Lung (tissue), 12 donors: ENCODE measurements around the gene CD14. TPM values are rescaled to one million over a fixed set of nuclear protein-coding genes. Genes with fewer than 3 reads are reported as not detected.

ENCODE experiments used
- ATAC-seq: fragments of 200-7000 bp; cut with Tn5 transposase; one replicate; pipeline ENCODE4 v1.9.1; 2020; ENCODE audit warnings: moderate number of reproducible peaks; ENCODE audit not compliant: insufficient read depth, low FRiP score
- DNase-seq, 3 donors: peaks; one replicate each; pipeline ENCODE4 v3.0.0-alpha.2; 2013 to 2017
- H3K27ac ChIP-seq, 2 donors: one replicate each; pipeline ENCODE4 v1.5.1; 2013; ENCODE audit warnings: mild to moderate bottlenecking in 2 of 2, moderate library complexity in 2 of 2, control low read depth in 1 of 2, inconsistent platforms in 1 of 2, low read depth in 1 of 2, low read length in 1 of 2
- H3K27me3 ChIP-seq, 3 donors: one replicate each; pipeline ENCODE4 v1.5.1; 2013; ENCODE audit warnings: low read length in 2 of 3; ENCODE audit not compliant: control insufficient read depth in 3 of 3, insufficient read depth in 3 of 3
- H3K36me3 ChIP-seq, 4 donors: one replicate each; pipeline ENCODE4 v1.5.1; 2013; ENCODE audit warnings: low read length in 4 of 4, mild to moderate bottlenecking in 1 of 4, moderate library complexity in 1 of 4; ENCODE audit not compliant: control insufficient read depth in 4 of 4, insufficient read depth in 4 of 4
- H3K4me1 ChIP-seq, 5 donors: one replicate each; pipeline ENCODE4 v1.5.1; 2013; ENCODE audit warnings: low read length in 5 of 5, mild to moderate bottlenecking in 2 of 5, moderate library complexity in 1 of 5; ENCODE audit not compliant: control insufficient read depth in 5 of 5, insufficient read depth in 5 of 5
- H3K4me3 ChIP-seq: one replicate; pipeline ENCODE4 v1.5.1; 2013; ENCODE audit warnings: mild to moderate bottlenecking, control low read depth, moderate library complexity
- H3K9ac ChIP-seq, 2 donors: one replicate each; pipeline ENCODE4 v1.5.1; 2013; ENCODE audit warnings: low read length in 2 of 2, control low read depth in 1 of 2; ENCODE audit not compliant: insufficient read depth in 1 of 2
- H3K9me3 ChIP-seq, 4 donors: one replicate each; pipeline ENCODE4 v1.5.1; 2013; ENCODE audit warnings: low read length in 3 of 4, mild to moderate bottlenecking in 1 of 4, moderate library complexity in 1 of 4; ENCODE audit not compliant: control insufficient read depth in 4 of 4, insufficient read depth in 3 of 4
- WGBS, 2 donors: extraction: QIAGEN DNeasy Blood & Tissue Kit; methylation state at CpG; one replicate each; pipeline ENCODE4 v1.1.7; 2013; 5-methylcytosine and 5-hydroxymethylcytosine counted together
- polyA plus RNA-seq, 2 donors: library from polyadenylated mRNA; stranded (reverse); fragments of 200-250 nt; gene quantifications; one replicate each; pipeline ENCODE4 v1.2.1, GENCODE V29; 2013
- total RNA-seq, 2 donors: library from RNA; depleted of rRNA in 1 of 2; stranded (reverse); fragments of >200 nt in 1 of 2; gene quantifications; one replicate each; pipeline ENCODE4 v1.2.1, GENCODE V29; 2014 to 2021
- TF ChIP-seq, protein P1 (sequence below): IDR thresholded peaks from 2 replicates; pipeline ENCODE4 v1.5.1; 2012; ENCODE audit warnings: mild to moderate bottlenecking; ENCODE audit errors: control extremely low read depth, extremely low read depth
- donor health status: control.
- donor health status: control.
- donor health status: Bipolar disorder and iron deficiency.
- donor health status: healthy.
- donor health status: DM: yes; HTN: yes; CAD: no.

The CD14 gene
- total and polyA plus RNA-seq, 4 donors = 57.9 to 357 (median 80.2) TPM

DNA sequence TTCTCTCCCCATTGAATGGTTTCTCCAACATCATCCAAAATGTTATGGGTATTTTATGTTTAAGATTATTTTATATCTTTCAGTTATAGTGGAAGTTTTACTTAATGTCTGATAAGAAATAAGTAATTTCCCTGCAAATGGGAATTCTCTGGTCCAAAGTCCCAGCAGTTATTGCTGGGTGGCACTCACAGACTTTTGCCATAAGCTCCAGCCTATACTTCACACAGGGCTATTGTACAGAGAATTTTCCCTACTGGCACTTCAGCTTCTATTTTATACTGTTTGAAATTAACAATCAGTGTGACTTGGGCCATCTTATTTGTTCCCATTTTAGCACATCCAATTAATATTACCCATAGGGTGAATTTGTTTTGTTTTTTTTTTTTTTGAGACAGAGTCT lies 32.9 kb downstream of the CD14 start:
- TF ChIP-seq, protein P1, sequence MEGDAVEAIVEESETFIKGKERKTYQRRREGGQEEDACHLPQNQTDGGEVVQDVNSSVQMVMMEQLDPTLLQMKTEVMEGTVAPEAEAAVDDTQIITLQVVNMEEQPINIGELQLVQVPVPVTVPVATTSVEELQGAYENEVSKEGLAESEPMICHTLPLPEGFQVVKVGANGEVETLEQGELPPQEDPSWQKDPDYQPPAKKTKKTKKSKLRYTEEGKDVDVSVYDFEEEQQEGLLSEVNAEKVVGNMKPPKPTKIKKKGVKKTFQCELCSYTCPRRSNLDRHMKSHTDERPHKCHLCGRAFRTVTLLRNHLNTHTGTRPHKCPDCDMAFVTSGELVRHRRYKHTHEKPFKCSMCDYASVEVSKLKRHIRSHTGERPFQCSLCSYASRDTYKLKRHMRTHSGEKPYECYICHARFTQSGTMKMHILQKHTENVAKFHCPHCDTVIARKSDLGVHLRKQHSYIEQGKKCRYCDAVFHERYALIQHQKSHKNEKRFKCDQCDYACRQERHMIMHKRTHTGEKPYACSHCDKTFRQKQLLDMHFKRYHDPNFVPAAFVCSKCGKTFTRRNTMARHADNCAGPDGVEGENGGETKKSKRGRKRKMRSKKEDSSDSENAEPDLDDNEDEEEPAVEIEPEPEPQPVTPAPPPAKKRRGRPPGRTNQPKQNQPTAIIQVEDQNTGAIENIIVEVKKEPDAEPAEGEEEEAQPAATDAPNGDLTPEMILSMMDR = no peak
- Histone ChIP-seq H3K9me3 (no peaks in the 10 kb centered on the region), H3K4me3 (no peak overlapping the region), H3K36me3 (no peaks in the 10 kb centered on the region), H3K27me3 (no peaks in the 10 kb centered on the region), H3K4me1 (peaks cover 0 to 13% (median 0%) of the 10 kb centered on the region in 5 donors), H3K27ac (no peak overlapping the region), H3K9ac (no peak overlapping the region)
- no peak for DNase-seq
- ATAC-seq = no peak

- DNase-seq (no peak), ATAC-seq (no peak)
- Histone ChIP-seq H3K27ac (no peak overlapping the region), H3K4me1 (peaks cover 0 to 13% (median 0%) of the 10 kb centered on the region in 5 donors), H3K27me3 (no peaks in the 10 kb centered on the region), H3K9me3 (no peaks in the 10 kb centered on the region), H3K4me3 (no peak overlapping the region), H3K36me3 (no peaks in the 10 kb centered on the region), H3K9ac (no peak overlapping the region)
- 93 to 95% methylated on average over 2 of the region's 2 CpGs for WGBS, 2 donors
- TF ChIP-seq, protein P1 = no peak
Observed at GRCh38 chr5:140598836-140599235, 34.1 kb downstream of the CD14 start.

DNA sequence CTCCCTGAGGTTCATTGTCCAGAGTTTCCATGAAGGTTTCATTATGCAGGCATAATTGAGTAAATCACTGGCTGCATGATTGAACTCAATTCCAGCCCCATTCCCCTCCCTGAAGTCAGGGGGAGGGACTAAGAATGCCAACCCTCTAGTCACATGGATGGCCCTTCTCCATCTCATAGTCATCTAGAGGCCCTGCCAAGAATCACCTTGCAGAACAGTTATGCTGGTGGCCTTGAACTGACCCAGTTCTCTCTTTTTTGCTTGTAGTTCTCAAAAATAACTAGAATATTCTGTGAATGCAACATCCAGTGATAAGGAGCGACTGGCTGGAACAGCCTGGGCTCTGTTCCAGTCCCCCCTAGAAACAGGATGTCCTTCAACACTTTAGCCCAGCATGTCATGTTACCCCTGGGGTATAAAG lies 36.6 kb downstream of the CD14 start:
- DNase-seq (peak in 1 of 3 donors; percentile 21), ATAC-seq (no peak)
- H3K9me3 ChIP-seq = no peaks in the 10 kb centered on the region
- WGBS, 2 donors = 12 to 32% methylated on average over 1 of the region's 1 CpG
- H3K4me1 ChIP-seq = peaks cover 0 to 13% (median 0%) of the 10 kb centered on the region in 5 donors
- H3K27me3 ChIP-seq = no peaks in the 10 kb centered on the region
- H3K4me3 ChIP-seq = no peak overlapping the region
- H3K36me3 ChIP-seq = no peaks in the 10 kb centered on the region
- H3K9ac ChIP-seq = no peak overlapping the region
- H3K27ac ChIP-seq = no peak overlapping the region
- TF ChIP-seq, protein P1 = no peak
